HEK293 (cell line): Measurements from ENCODE around the gene ABAT.
A peak's percentile ranks its signal among the peaks of the same experiment; 100 is the strongest.

Experiments used
- CTCF ChIA-PET: fragments of 350-600 bp; formaldehyde crosslinking; extraction: SDS; loops from one replicate; lab custom pipeline; 2021; ENCODE audit warnings: antibody characterized with exemption; lab: Yijun Ruan, JAX
- POLR2A ChIA-PET: fragments of 300-600 bp; formaldehyde crosslinking; extraction: SDS; loops from one replicate; lab custom pipeline; 2020; ENCODE audit warnings: antibody characterized with exemption, inconsistent platforms; lab: Yijun Ruan, JAX
- H3K27ac ChIP-seq: fragments of 200-500 bp; sonication (Bioruptor generic); 2 replicates; pipeline ENCODE4 v1.5.1; 2014; ENCODE audit warnings: low read depth, low read length, control low read depth, inconsistent platforms; ENCODE audit errors: extremely low read depth
- H3K36me3 ChIP-seq, 2 experiments: fragments of 200-500 bp in 1 of 2; sonication (Bioruptor generic) in 1 of 2; 1 replicate in 1 of 2; 2 replicates in 1 of 2; pipeline ENCODE4 v1.5.1; 2014 to 2017; ENCODE audit warnings: inconsistent platforms in 2 of 2, low read length in 2 of 2; ENCODE audit not compliant: control insufficient read depth in 2 of 2, insufficient read depth in 1 of 2
- H3K4me1 ChIP-seq: fragments of 200-500 bp; sonication (Bioruptor generic); 2 replicates; pipeline ENCODE4 v1.5.1; 2014; ENCODE audit warnings: mild to moderate bottlenecking, low read length, inconsistent platforms; ENCODE audit not compliant: control insufficient read depth, insufficient read depth
- H3K4me3 ChIP-seq: 2 replicates; pipeline ENCODE4 v1.5.1; 2011; ENCODE audit warnings: low read depth, mild to moderate bottlenecking, control low read depth, low read length, moderate library complexity
- H3K9me3 ChIP-seq: fragments of 200-500 bp; sonication (Bioruptor generic); 2 replicates; pipeline ENCODE4 v1.5.1; 2014; ENCODE audit warnings: low read depth, low read length, inconsistent platforms; ENCODE audit not compliant: control insufficient read depth, insufficient read depth
- EGR2 ChIP-seq: fragments of 450-650 bp; formaldehyde crosslinking; IDR thresholded peaks from 2 replicates; pipeline ENCODE4 v1.5.1; 2016; ENCODE audit warnings: low read depth, missing biosample characterization, missing genetic modification characterization
- GLIS1 ChIP-seq: fragments of 450-650 bp; formaldehyde crosslinking; IDR thresholded peaks from 2 replicates; pipeline ENCODE4 v1.5.1; 2016; ENCODE audit warnings: missing biosample characterization, missing genetic modification characterization
- KLF10 ChIP-seq: fragments of 450-650 bp; IDR thresholded peaks from 2 replicates; pipeline ENCODE4 v1.5.1; 2018; ENCODE audit warnings: missing biosample characterization, mild to moderate bottlenecking, missing genetic modification characterization
- OVOL3 ChIP-seq: fragments of 450-650 bp; formaldehyde crosslinking; IDR thresholded peaks from 2 replicates; pipeline ENCODE4 v1.5.1; 2016; ENCODE audit warnings: missing biosample characterization, missing genetic modification characterization
- PRDM1 ChIP-seq: fragments of 450-650 bp; formaldehyde crosslinking; IDR thresholded peaks from 2 replicates; pipeline ENCODE4; 2016; ENCODE audit warnings: missing biosample characterization, missing genetic modification characterization
- ZBTB17 ChIP-seq: fragments of 450-650 bp; formaldehyde crosslinking; IDR thresholded peaks from 2 replicates; pipeline ENCODE4 v1.5.1; 2016; ENCODE audit warnings: missing biosample characterization, missing genetic modification characterization
- ZNF114 ChIP-seq: fragments of 450-650 bp; formaldehyde crosslinking; IDR thresholded peaks from 2 replicates; pipeline ENCODE4 v1.5.0; 2017; ENCODE audit warnings: missing biosample characterization, missing genetic modification characterization
- ZNF133 ChIP-seq: fragments of 450-650 bp; formaldehyde crosslinking; IDR thresholded peaks from 2 replicates; pipeline ENCODE4 v1.5.1; 2016; ENCODE audit warnings: missing biosample characterization, missing genetic modification characterization
- ZNF184 ChIP-seq: fragments of 450-650 bp; IDR thresholded peaks from 2 replicates; pipeline ENCODE4 v1.5.1; 2018; ENCODE audit warnings: missing biosample characterization, mild to moderate bottlenecking, missing genetic modification characterization
- ZNF274 ChIP-seq, 2 experiments: fragments of 200-500 bp in 1 of 2; fragments of 450-650 bp in 1 of 2; sonication (Bioruptor generic) in 1 of 2; formaldehyde crosslinking in 1 of 2; IDR thresholded peaks; 2 replicates each; pipeline versions ENCODE4 v1.5.1 to v1.6.1; 2014 to 2016; ENCODE audit warnings: borderline replicate concordance in 1 of 2, inconsistent platforms in 1 of 2, low read length in 1 of 2, missing biosample characterization in 1 of 2, missing genetic modification characterization in 1 of 2
- ZNF350 ChIP-seq: fragments of 450-650 bp; formaldehyde crosslinking; IDR thresholded peaks from 2 replicates; pipeline ENCODE4 v1.5.0; 2017; ENCODE audit warnings: missing biosample characterization, mild to moderate bottlenecking, missing genetic modification characterization
- ZNF391 ChIP-seq: fragments of 450-650 bp; formaldehyde crosslinking; IDR thresholded peaks from 2 replicates; pipeline ENCODE4 v1.5.1; 2016; ENCODE audit warnings: low read depth, missing biosample characterization, missing genetic modification characterization, borderline replicate concordance
- ZNF501 ChIP-seq: fragments of 450-650 bp; formaldehyde crosslinking; IDR thresholded peaks from 2 replicates; pipeline ENCODE4 v1.5.1; 2016; ENCODE audit warnings: missing biosample characterization, missing genetic modification characterization
- ZNF514 ChIP-seq: fragments of 450-650 bp; formaldehyde crosslinking; IDR thresholded peaks from 2 replicates; pipeline ENCODE4 v1.5.1; 2016; ENCODE audit warnings: missing biosample characterization, missing genetic modification characterization
- ZNF555 ChIP-seq: fragments of 450-650 bp; formaldehyde crosslinking; conservative IDR thresholded peaks from 2 replicates; pipeline ENCODE4 v1.5.1; 2017; ENCODE audit warnings: missing biosample characterization, mild to moderate bottlenecking, missing genetic modification characterization, inconsistent platforms
- ZNF558 ChIP-seq: fragments of 450-650 bp; formaldehyde crosslinking; IDR thresholded peaks from 2 replicates; pipeline ENCODE4 v1.5.1; 2016; ENCODE audit warnings: missing biosample characterization, missing genetic modification characterization
- ZNF621 ChIP-seq: fragments of 450-650 bp; formaldehyde crosslinking; IDR thresholded peaks from 2 replicates; pipeline ENCODE4 v1.5.1; 2017; ENCODE audit warnings: missing biosample characterization, missing genetic modification characterization
- ZNF776 ChIP-seq: fragments of 450-650 bp; formaldehyde crosslinking; IDR thresholded peaks from 2 replicates; pipeline ENCODE4 v1.5.0; 2017; ENCODE audit warnings: missing biosample characterization, missing genetic modification characterization, borderline replicate concordance
- ZNF843 ChIP-seq: fragments of 450-650 bp; formaldehyde crosslinking; IDR thresholded peaks from 2 replicates; pipeline ENCODE4 v1.5.1; 2016; ENCODE audit warnings: missing biosample characterization, missing genetic modification characterization
- ZSCAN16 ChIP-seq: fragments of 450-650 bp; formaldehyde crosslinking; IDR thresholded peaks from 2 replicates; pipeline ENCODE4 v1.5.1; 2016; ENCODE audit warnings: missing biosample characterization, missing genetic modification characterization
- ZSCAN23 ChIP-seq: fragments of 450-650 bp; formaldehyde crosslinking; IDR thresholded peaks from 2 replicates; pipeline ENCODE4 v1.5.1; 2016; ENCODE audit warnings: missing biosample characterization, missing genetic modification characterization
- ZXDB ChIP-seq: fragments of 450-650 bp; formaldehyde crosslinking; IDR thresholded peaks from 2 replicates; pipeline ENCODE4 v1.5.1; 2016; ENCODE audit warnings: missing biosample characterization, missing genetic modification characterization
- TF ChIP-seq, protein P1 (sequence below): fragments of 450-650 bp; formaldehyde crosslinking; IDR thresholded peaks from 2 replicates; pipeline ENCODE4 v1.5.1; 2016; ENCODE audit warnings: missing biosample characterization, missing genetic modification characterization, low read depth
- TF ChIP-seq, protein P2 (sequence below): fragments of 450-650 bp; formaldehyde crosslinking; IDR thresholded peaks from 2 replicates; pipeline ENCODE4 v1.5.1; 2017; ENCODE audit warnings: missing biosample characterization, missing genetic modification characterization

Gene ABAT

DNA sequence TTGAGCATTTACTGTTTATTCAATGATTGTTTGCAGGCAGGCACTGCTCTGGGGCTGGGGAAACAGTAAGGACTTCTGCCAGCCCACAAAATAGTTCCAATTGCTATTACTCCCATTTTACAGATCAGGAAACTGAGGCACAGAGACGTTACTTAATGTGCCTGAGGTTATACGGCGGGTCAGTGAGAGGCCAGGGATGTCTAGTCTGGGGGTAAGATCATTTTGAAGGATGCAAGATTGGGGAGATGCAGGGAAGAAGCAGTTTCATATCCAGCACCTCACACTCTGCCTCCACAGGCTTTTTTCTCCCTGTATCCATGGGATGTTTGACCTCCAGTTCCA, 46.5 kb downstream of the ABAT start:
- CTCF ChIA-PET = no interaction called here
- Histone ChIP-seq H3K36me3 (no peaks in the 10 kb centered on the region), H3K4me3 (no peak overlapping the region), H3K27ac (no peak overlapping the region), H3K9me3 (no peaks in the 10 kb centered on the region), H3K4me1 (no peaks in the 10 kb centered on the region)
- POLR2A ChIA-PET = no interaction called here
- TF ChIP-seq KLF10 (tag by site-specific recombination) = no peak
- TF ChIP-seq ZNF133 (tag by site-specific recombination) = no peak
- TF ChIP-seq ZNF114 (tag by site-specific recombination) = no peak

DNA sequence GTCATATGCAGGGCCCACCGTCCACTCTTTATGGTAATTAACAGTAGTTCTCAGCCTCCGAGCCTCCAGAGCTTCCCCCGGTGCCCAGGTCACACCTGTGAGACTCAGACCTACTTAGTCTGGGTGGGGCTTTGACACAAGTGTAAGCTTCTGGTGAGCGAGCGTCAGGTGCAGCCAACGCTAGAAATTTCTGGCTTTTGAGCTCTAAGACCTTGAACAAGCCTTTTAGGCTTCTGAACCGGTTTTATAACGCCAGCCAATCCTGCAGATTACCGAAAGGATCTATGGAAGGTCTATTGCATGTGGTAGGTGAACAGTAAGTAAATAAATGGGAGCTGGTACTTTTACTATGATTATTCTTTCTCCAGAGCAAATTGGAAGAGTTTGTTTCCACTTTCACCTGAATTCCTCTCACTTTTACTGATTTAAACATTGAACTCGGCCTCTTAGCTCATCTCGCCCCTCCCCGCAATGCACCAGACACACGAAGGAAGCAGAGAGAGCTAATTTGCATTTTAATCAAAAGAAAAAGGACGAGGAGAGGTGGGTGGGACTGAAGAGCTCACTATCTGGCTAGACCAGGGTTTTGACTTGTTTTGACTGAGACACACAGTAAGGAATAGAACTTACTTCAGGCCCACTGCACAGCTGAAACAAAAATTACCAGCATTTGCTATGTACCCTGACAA, 47.1 kb downstream of the ABAT start:
- Histone ChIP-seq H3K4me3 (no peak overlapping the region), H3K27ac (no peak overlapping the region), H3K9me3 (no peaks in the 10 kb centered on the region), H3K4me1 (no peaks in the 10 kb centered on the region), H3K36me3 (no peaks in the 10 kb centered on the region)
- ChIA-PET POLR2A (interaction anchor here (0.6 kb wide), 1 partner anchor 288 kb away, joined by 4 read pairs; no protein-coding TSS in a partner anchor), CTCF (no interaction called here)
- TF ChIP-seq PRDM1 (tag by site-specific recombination) = 0 out of 2 replicates have a peak, but pooled peaks have one; percentile 46
- TF ChIP-seq, protein P1, sequence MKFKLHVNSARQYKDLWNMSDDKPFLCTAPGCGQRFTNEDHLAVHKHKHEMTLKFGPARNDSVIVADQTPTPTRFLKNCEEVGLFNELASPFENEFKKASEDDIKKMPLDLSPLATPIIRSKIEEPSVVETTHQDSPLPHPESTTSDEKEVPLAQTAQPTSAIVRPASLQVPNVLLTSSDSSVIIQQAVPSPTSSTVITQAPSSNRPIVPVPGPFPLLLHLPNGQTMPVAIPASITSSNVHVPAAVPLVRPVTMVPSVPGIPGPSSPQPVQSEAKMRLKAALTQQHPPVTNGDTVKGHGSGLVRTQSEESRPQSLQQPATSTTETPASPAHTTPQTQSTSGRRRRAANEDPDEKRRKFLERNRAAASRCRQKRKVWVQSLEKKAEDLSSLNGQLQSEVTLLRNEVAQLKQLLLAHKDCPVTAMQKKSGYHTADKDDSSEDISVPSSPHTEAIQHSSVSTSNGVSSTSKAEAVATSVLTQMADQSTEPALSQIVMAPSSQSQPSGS = no peak
- no peak for TF ChIP-seq ZNF350 (tag by site-specific recombination)

DNA sequence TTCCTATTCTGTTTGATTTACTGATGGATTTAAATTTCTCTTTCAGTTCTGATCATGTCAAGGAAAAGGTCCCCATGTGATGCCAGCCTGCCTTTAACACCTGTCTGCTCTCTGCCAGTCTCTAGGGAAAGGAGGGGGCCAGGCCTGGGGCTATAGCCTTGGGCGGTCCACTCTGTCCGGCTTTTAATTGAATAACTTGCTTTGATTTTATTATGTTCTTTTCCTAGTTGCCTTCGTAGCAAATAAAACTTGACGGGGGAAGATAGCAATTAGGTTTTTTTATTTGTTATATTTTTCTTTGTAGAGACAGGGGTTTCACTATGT, 47.6 kb downstream of the ABAT start:
- CTCF ChIA-PET = no interaction called here
- no peak for TF ChIP-seq GLIS1 (tag by site-specific recombination)
- no peak for TF ChIP-seq ZNF621 (tag by site-specific recombination)
- no peak for TF ChIP-seq ZSCAN16
- TF ChIP-seq ZNF501 (tag by site-specific recombination) = no peak
- TF ChIP-seq, all 188 proteins: peak for 0
- no peaks in the 10 kb centered on the region for H3K9me3 ChIP-seq
- H3K27ac ChIP-seq = no peak overlapping the region
- H3K36me3 ChIP-seq = no peaks in the 10 kb centered on the region
- POLR2A ChIA-PET = no interaction called here
- H3K4me1 ChIP-seq = no peaks in the 10 kb centered on the region
- H3K4me3 ChIP-seq = no peak overlapping the region

DNA sequence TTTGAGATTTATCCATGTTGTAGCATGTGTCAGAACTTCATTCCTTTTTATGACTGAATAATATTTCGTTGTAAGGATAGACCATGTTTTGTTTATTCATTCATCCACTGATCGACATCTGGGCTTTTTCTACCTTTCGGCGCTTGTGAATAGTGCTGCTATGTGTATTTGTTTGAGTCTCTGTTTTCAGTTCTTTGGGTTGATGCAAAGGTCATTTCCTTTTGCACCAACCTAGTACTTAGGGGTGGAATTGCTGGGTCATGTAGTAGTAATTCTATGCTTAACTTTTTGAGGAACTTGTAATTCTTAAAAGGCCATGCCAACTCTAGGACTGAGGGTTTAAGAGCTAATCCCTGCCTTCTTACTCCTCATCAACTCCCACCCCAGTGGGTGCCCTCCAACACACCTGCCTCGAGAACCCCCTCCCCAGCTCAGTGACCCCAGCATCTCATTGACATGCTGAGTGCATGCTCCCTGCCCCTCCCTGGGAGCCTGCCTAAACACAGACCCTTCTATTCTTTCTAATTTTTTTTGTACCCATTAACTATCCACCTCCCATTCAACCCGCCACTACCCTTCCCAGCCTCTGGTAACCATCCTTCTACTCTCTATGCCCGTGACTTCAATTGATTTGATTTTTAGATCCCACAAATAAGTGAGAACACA, 51.2 kb downstream of the ABAT start:
- Histone ChIP-seq H3K4me1 (no peaks in the 10 kb centered on the region), H3K4me3 (no peak overlapping the region), H3K27ac (no peak overlapping the region), H3K9me3 (no peaks in the 10 kb centered on the region), H3K36me3 (no peaks in the 10 kb centered on the region)
- POLR2A ChIA-PET = no interaction called here
- CTCF ChIA-PET = no interaction called here
- TF ChIP-seq ZNF514 (tag by site-specific recombination) = no peak
- no peak for TF ChIP-seq ZNF555 (tag by site-specific recombination)
- no peak for TF ChIP-seq ZNF843 (tag by site-specific recombination)
- no peak for TF ChIP-seq ZSCAN23 (tag by site-specific recombination)
- no peak for TF ChIP-seq ZNF776 (tag by site-specific recombination)
- TF ChIP-seq OVOL3 (tag by site-specific recombination) = no peak
- no peak for TF ChIP-seq ZNF558 (tag by site-specific recombination)
- TF ChIP-seq ZNF391 (tag by site-specific recombination) = no peak
- no peak for TF ChIP-seq ZXDB (tag by site-specific recombination)
- TF ChIP-seq EGR2 (tag by site-specific recombination) = no peak
- TF ChIP-seq ZBTB17 (tag by site-specific recombination) = no peak
- no peak for TF ChIP-seq ZNF274 (IDR thresholded peaks at IDR 0.05; ENCODE audit: low read length)
- TF ChIP-seq ZNF274 (tag by site-specific recombination; IDR thresholded peaks at IDR 0.05; ENCODE audit: borderline replicate concordance) = no peak
- TF ChIP-seq, protein P2, sequence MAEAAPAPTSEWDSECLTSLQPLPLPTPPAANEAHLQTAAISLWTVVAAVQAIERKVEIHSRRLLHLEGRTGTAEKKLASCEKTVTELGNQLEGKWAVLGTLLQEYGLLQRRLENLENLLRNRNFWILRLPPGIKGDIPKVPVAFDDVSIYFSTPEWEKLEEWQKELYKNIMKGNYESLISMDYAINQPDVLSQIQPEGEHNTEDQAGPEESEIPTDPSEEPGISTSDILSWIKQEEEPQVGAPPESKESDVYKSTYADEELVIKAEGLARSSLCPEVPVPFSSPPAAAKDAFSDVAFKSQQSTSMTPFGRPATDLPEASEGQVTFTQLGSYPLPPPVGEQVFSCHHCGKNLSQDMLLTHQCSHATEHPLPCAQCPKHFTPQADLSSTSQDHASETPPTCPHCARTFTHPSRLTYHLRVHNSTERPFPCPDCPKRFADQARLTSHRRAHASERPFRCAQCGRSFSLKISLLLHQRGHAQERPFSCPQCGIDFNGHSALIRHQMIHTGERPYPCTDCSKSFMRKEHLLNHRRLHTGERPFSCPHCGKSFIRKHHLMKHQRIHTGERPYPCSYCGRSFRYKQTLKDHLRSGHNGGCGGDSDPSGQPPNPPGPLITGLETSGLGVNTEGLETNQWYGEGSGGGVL = no peak
- no peak for TF ChIP-seq ZNF184
